GM21529 (cell line): ENCODE results near the gene TNNC1.

Experiments
- ATAC-seq: cut with Tn5 transposase; IDR thresholded peaks from one replicate; pipeline ENCODE4 v1.9.1; 2021; ENCODE audit not compliant: unreplicated experiment

Gene TNNC1

DNA sequence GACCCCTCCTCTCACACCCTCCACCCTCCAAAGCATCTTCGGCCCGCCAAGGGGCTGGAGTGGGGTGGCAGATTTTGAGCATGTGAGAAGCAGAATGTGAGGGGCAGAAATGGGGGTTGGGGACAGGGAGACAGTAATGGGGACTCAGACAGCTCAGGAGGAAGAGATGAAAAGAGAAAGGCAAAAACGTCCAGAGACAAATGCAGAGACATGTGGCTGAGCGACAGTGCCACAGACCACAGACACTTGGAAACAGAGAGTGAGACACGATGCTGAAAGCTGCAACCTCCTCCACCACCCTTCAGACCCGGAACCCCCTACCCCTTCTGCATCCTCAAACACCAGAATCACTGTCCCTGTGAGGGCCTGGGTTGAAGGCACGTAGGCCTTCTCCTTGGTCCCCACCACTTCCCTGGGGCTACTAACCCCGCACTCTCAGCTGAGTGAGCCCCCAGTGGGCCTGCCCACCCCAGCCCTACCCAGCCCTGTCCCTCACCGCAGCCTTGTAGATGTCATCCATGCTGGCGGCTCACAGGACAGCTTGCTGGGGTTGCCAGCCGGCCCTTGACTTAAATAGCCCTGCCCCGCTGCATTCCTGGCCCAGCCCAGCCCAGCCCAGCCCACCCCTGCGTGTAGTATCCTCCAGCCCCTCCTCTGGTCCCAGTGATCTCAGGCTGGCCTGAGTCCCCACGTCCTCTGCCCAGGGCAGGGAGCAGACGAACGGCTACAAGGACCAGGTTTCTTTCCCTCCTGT lies at the start of gene TNNC1:
TNNC1 (minus strand) TSS at position 546 of the 754 bp plus-strand sequence; CDS start at position 520, 26 bp downstream.
- ATAC-seq, result no peak

DNA sequence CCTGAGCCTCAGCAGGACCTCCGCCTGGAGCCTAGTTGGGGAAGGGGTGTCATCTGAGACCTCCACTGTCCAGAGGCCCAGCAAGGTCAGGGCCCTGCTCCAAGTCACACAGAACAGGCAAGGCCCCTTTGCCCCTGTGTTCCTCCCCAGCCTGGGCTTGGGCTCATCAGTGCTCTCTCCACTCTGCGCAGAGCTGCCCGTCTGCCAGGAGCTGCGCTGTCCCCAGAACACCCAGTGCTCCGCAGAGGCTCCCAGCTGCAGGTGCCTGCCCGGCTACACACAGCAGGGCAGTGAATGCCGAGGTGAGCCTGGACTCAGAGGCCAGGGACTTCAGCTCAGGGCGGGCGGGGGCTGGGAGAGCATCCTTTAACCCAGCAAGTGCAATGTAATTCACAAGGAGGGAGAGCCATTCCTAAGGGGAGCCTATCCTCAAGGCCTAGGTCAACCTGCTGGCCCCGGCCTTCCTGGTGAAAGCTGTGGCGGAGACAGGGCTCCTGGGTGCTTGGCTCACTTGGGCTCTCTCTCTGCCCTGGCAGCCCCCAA lies 49.0 kb upstream of the TNNC1 start:
- ATAC-seq, result no peak

DNA sequence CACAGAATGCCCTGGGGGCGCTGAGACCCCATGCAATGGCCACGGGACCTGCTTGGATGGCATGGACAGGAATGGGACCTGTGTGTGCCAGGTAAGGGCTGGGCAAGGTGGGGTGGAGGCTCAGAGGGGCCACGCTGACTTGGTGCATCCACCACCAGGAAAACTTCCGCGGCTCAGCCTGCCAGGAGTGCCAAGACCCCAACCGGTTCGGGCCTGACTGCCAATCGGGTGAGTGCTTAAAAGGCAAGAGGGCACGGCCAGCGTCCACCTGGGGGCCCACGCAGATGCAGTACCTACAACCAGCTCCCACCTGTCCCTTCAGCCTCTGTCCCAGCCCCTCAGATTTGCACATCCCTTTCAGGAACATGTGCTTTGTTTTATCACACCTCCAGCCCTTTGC lies 48.2 kb upstream of the TNNC1 start:
- ATAC-seq, result no peak

DNA sequence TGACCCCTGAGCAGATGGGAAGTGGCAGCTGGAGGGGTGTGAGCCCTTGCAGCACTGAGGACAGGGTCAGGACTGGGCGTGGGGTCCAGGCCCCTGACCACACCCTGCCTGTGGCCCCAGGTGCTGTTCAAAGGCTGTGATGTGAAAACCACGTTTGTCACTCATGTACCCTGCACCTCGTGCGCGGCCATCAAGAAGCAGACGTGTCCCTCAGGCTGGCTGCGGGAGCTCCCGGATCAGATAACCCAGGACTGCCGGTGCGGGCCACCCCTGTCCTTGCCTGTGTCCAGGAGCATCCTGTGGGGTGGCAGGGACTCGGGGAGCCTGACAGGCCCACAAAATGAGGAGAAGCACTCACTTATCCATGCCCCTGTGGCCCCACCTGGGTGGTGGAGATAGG lies 47.2 kb upstream of the TNNC1 start:
- ATAC-seq, result no peak

DNA sequence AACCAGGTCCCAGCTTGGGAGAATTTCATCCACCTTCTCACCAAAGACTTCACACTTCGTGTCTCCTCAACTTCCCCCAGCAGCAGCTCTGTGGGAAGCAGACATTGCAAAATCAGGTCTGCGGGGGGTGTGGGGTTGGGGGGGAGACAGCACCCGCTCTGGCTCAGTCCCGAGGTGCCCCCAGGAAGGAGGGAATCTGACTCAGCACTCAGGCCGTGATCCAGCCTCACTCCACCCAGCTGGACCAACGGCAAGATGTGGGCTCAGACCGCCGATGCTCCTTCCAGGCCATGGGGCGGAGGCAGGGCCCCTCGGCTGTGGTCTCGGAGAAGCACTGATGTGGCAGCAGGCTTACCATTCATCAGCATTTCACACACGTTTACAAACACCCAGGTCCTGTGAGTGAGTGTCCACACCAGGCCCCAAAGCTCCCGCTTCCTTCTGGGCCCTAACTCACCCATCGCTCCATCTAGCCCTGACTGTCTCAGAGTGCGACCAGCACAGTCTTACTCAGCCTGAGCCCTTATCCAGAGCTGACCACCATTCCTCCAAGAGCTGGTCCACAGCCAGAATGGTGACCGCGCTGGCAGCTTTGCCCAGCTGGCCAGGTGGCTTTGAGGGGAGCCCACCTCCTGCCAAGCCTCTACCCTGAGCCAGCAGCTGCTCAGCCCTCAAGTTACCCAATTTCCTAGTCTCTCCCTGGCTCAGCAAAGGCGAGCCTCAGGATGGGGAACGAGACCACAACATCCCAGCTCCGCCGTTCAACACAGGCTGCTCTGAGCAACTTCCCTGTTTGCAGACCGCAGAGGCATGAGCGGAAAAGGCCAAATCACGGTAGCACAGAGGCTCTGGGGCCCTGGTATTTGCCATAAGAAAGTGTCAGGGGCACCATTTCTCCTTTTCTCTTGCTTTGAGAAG lies 44.6 kb upstream of the TNNC1 start:
- no peak for ATAC-seq

DNA sequence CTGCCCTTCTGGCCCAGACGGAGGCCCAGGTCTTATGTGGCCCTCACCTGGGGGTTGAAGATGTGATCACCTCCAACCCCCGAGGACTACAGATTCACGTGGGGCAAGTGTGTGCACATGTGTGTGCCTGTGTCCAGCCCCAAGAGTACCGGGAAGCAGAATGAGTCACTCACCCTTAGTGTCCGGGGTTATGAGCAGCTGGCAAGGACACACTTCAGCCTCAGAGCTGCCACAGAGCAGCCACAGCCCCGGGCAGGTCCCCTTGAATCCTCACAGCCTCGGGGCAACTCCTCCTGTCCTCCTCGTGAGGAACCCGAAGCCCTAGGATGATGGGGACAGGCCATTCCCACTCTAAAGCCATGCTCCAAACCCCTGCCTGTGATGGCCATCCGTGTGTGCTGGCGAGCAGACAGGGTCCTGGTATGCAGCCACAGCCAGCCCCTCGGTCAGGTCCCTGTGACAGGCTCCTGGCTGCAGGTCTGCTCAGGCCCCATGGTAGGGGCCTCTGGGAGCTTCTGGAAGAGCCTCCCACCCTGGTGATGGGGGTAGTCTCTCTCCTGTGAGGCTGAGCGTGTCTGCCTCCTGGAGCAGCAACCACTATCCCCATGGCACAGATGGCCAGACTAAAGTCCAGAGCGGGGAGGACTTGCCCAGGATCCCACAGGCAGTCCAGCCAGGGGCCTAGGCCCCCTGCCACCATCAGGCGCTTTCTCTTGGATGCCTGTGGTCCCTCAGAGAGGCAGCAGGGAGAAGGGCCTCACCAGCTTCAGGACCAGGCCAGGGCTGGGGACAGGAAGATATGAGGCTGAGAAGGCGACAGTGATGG lies 42.1 kb upstream of the TNNC1 start:
- no peak for ATAC-seq

DNA sequence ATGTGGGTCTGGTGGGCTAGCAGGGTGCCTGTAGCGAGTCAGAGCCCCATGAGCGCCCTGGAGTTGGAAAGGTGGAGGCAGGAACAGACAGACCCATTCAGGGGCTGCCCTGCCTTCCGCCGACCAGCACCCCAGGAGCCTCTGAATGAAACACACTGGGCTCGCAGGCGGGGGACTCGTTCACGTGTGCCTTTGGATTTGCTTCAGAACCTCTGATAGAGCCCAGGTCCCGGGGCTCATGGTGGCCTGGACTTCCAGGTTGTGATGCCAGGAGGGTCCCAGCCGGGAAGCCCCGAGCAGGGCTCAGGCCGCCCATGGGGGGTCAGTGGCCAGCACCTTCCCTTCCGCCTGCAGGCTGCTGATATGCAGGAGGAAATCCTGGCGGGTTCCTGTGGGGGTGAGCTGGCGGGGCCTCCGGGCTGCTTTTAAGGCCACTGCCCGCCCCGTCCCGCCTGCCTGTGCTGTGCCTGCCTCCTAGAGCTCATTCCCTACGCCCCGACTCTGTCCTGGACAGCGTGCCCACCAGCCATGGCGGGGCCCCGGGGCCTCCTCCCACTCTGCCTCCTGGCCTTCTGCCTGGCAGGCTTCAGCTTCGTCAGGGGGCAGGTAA lies 41.1 kb upstream of the TNNC1 start, which contains the start of gene STAB1:
STAB1 (plus strand) TSS at position 453 of the 610 bp plus-strand sequence; CDS start at position 529, 76 bp downstream.
- ATAC-seq, result no peak

DNA sequence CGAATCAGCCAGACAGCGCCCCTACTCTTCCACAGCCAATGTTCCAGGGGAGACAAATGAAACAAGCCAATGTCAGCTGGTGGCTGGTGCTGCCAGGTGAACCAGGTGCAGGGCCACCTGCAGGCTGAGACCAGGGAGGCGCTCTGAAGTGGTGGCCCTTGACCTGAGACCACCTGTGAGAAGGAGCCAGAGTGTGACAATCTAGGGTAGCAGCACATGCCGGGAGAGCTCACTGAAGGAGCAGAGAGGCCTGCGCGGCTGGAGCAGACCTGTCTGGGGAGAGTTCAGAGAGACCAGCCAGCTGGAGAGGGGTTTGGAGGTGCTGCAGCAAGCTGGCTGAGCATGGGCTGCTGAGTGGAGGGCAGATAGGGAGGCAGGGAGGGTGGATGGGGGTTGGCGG lies 40.6 kb upstream of the TNNC1 start:
- ATAC-seq, result no peak

DNA sequence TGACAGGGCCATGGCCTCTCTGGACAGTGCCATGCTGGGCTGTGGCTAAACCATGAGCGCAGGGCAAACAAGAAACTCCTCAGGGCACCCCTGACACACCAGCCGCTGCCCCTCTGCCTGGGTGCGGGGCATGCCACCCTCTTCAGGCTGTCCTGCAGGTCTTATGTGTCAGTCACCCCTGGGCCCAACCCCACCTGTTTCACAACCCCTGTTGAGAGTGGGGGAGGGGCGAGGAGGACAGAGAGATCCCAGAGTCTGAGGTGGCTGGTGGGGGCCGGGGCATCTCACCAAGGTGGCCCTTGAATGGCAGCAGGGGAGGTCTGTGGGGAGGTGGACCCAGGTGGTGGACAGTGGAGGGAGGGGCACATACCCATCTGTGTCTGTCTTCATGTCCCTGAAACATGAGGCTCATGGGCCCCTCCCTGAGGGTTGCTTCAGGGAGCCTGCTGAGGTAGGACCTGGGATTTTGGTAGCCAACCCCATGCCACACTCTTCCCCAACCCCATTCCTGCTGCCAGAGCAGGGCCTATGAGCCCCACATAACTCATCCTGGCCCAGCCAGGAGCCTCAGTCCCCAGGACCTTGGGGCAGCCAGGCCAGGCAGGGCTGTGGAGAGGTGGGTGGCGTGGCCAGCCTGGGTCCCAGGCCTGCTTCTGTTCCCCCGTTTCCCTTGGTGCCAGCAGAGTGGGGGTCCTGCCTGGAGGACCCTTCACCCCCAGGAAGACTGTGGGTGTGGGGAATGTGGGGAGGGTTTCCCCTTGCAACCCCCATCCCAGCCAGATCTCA lies 39.6 kb upstream of the TNNC1 start:
- ATAC-seq, result no peak

DNA sequence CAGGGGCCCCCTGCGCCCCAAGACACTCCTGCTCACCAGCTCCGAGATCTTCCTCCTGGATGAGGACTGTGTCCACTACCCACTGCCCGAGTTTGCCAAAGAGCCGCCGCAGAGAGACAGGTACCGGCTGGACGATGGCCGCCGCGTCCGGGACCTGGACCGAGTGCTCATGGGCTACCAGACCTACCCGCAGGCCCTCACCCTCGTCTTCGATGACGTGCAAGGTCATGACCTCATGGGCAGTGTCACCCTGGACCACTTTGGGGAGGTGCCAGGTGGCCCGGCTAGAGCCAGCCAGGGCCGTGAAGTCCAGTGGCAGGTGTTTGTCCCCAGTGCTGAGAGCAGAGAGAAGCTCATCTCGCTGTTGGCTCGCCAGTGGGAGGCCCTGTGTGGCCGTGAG lies 38.2 kb upstream of the TNNC1 start:
- ATAC-seq, result no peak

DNA sequence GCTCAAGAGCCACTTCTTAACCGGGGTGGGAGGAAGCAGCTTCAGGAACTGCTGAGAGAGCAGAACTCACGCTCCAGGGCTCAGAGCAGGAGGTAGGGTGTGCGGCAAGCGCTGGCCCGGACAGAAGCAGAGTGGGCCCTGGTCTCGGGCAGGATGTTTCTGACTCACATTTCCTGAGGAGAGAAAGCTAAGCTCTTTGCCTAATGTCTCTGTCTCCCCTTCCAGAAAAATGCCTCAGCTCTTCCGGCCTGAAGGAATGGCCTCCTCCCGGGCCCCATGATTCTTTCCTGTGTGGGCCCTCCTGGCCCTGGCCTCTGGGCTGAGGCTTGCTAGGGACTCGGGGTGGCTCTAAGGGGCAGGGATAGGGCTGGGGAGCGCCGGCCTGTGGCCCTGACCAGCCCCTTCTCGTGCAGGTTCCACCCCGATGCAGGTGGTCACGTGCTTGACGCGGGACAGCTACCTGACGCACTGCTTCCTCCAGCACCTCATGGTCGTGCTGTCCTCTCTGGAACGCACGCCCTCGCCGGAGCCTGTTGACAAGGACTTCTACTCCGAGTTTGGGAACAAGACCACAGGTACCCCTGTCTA lies 37.2 kb upstream of the TNNC1 start:
- no peak for ATAC-seq

DNA sequence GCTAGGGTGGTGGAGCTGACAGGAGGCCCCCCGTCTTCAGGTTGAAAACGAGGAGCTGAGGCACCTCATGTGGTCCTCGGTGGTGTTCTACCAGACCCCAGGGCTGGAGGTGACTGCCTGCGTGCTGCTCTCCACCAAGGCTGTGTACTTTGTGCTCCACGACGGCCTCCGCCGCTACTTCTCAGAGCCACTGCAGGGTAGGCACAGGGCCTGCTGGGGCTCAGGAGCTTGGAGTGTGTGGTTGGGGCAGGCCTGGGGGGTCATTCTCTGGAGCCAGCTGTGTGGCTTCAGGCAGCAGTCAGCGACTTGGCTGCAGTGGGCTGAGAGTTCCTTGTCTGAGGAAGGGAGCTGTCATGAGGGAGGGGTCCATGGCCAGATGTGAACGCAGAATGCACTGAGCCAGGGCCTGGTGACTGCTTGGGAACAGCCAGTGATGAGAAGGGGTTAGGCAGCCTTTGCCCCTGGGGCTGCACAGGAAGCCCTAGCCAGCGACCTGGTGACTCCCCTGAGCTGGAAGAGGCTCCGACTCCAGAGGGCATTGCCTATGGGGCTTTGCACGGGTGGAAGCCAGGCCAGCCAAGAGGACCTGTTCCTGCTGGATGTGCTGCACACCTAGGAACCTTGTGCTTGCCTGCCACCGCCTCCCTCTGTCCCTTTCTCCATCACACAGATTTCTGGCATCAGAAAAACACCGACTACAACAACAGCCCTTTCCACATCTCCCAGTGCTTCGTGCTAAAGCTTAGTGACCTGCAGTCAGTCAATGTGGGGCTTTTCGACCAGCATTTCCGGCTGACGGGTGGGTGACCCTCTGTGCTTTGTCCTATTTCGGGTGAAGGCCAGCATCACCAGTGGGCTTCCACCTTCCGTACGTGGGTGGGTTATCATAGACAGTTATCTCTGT lies 36.4 kb upstream of the TNNC1 start:
- ATAC-seq, result no peak

DNA sequence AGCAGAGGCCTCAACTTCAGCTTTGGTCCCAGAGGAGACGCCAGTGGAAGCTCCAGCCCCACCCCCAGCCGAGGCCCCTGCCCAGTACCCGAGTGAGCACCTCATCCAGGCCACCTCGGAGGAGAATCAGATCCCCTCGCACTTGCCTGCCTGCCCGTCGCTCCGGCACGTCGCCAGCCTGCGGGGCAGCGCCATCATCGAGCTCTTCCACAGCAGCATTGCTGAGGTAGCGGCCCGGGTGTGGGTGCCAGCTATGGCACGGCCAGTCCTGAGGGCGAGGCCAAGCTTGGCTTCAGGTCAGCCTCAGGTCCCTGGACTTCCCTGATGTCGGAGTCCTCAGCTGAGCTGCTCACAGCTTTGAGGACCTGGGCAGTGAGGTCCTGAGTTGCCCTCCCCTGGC lies 35.6 kb upstream of the TNNC1 start:
- ATAC-seq, result no peak

DNA sequence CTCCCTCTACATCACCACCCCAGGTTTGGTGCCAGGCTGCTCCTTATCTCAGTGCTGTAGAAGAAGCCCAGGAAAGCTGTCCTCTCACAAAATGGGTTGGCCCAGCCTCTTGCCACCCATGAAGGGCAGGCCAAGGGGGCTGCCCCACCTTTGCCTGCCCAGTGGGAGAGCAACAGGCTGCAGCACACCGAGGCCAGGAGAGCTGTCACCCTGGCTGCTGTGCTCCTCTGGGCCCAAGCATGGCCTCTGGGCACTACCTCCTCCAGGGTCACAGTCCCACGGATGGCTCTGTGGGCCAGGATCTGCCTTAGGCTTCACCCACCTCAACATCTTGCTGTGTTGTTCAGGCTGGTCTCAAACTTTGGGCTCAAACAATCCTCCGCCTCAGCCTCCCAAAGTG lies 34.9 kb upstream of the TNNC1 start:
- ATAC-seq, result no peak

DNA sequence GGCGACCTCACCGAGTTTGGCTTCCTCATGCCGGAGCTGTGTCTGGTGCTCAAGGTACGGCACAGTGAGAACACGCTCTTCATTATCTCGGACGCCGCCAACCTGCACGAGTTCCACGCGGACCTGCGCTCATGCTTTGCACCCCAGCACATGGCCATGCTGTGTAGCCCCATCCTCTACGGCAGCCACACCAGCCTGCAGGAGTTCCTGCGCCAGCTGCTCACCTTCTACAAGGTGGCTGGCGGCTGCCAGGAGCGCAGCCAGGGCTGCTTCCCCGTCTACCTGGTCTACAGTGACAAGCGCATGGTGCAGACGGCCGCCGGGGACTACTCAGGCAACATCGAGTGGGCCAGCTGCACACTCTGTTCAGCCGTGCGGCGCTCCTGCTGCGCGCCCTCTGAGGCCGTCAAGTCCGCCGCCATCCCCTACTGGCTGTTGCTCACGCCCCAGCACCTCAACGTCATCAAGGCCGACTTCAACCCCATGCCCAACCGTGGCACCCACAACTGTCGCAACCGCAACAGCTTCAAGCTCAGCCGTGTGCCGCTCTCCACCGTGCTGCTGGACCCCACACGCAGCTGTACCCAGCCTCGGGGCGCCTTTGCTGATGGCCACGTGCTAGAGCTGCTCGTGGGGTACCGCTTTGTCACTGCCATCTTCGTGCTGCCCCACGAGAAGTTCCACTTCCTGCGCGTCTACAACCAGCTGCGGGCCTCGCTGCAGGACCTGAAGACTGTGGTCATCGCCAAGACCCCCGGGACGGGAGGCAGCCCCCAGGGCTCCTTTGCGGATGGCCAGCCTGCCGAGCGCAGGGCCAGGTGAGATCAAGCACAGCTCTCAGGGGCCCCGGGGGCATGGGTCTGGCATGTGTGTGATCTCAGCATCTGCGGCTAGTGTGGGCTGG lies 34.2 kb upstream of the TNNC1 start:
- ATAC-seq, result no peak

DNA sequence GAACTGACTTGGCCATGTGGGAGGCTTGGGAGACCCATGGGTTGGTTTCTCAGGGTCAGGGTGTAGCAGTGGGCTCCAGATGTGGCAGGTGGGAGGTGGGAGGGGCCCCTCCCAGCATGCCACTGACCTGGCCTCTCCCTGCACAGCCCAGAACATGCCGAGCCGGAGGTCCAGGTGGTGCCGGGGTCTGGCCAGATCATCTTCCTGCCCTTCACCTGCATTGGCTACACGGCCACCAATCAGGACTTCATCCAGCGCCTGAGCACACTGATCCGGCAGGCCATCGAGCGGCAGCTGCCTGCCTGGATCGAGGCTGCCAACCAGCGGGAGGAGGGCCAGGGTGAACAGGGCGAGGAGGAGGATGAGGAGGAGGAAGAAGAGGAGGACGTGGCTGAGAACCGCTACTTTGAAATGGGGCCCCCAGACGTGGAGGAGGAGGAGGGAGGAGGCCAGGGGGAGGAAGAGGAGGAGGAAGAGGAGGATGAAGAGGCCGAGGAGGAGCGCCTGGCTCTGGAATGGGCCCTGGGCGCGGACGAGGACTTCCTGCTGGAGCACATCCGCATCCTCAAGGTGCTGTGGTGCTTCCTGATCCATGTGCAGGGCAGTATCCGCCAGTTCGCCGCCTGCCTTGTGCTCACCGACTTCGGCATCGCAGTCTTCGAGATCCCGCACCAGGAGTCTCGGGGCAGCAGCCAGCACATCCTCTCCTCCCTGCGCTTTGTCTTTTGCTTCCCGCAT lies 33.4 kb upstream of the TNNC1 start:
- ATAC-seq, result no peak
